Dermis microvascular lymphatic vessel endothelial cell (primary cell): ENCODE data around the gene PSAPL1. TPM values are rescaled to one million over a fixed set of nuclear protein-coding genes. Genes with fewer than 3 reads are reported as not detected.

Experiments
- DNase-seq, 2 donors: peaks; one replicate each; pipeline versions ENCODE4 v3.0.0 to v3.0.0-alpha.2; 2010; ENCODE audit warnings: low read depth in 2 of 2
- total RNA-seq: library from RNA; depleted of rRNA; stranded (reverse); fragments of >200 nt; gene quantifications from 2 replicates; pipeline ENCODE4 v1.2.1, GENCODE V29; 2014

The PSAPL1 gene
- total RNA-seq, 1 donor from 2014 or later, result not detected

DNA sequence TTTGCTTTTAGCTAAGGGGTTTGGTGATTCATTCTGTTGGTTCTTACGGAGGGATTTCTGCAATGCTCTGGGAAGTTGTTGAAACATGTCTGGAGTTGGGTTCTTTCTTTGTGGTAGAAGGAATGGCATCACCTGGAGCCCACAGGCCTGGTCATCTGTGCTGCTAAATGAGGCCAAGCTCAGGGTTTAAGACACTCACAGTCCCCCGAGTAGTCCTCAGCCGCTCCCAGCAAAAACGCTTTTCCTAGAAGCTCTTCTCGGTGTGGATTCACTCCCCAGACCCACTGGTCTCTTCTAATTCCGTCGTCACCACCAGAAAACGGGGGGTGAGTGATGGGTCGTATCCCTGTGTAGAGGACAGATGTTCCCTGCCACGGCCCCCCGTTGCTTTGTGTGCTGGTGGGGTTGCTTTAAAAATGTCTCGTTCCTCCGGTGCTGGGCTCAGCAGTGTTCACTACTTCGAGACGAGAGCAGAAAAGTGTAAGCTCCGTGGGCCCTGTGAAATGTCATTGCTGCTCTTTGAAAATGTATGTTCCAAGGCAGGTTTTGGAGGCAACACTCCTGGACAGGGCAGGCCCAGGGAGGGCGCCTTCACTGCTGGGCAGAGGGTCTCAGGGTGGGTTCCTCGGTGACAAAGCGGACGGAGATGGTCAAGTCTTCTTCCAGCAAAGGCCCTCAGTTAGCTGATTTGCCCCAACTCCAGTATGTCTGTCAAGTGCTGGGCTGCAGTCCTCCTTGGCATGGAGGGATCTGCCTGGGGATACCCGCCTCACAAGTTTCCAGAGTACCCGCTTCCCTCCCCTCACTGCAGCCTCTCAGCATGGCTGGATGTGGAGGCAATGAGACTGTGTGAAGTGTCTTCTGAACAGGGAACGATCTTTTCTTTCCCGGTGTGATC, 37.3 kb downstream of the PSAPL1 start:
- no peak for DNase-seq

GRCh38 chr4:7396186-7396910, 38.4 kb downstream of the PSAPL1 start:
- DNase-seq, result no peak

DNA sequence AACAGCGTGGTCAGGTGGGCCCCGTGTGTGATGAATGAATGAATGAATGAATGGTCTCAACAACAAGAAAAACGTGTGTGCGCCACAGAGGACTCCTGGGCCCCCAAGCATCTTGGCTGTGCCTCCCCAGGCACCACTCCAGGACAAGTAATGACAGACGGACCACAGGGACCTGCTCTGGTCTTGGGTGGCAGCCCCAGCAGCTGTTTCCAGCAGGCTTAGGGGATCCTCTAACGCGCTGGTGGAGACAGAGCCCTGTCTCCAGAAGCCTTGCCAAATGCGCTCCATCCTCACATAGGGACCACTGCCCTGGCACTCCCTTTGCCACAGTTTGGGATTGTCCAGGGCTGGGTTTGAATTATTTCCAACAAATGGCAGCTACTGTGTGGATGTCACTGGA, 39.1 kb downstream of the PSAPL1 start:
- no peak for DNase-seq

GRCh38 chr4:7394681-7395451, 39.9 kb downstream of the PSAPL1 start:
- no peak for DNase-seq

DNA sequence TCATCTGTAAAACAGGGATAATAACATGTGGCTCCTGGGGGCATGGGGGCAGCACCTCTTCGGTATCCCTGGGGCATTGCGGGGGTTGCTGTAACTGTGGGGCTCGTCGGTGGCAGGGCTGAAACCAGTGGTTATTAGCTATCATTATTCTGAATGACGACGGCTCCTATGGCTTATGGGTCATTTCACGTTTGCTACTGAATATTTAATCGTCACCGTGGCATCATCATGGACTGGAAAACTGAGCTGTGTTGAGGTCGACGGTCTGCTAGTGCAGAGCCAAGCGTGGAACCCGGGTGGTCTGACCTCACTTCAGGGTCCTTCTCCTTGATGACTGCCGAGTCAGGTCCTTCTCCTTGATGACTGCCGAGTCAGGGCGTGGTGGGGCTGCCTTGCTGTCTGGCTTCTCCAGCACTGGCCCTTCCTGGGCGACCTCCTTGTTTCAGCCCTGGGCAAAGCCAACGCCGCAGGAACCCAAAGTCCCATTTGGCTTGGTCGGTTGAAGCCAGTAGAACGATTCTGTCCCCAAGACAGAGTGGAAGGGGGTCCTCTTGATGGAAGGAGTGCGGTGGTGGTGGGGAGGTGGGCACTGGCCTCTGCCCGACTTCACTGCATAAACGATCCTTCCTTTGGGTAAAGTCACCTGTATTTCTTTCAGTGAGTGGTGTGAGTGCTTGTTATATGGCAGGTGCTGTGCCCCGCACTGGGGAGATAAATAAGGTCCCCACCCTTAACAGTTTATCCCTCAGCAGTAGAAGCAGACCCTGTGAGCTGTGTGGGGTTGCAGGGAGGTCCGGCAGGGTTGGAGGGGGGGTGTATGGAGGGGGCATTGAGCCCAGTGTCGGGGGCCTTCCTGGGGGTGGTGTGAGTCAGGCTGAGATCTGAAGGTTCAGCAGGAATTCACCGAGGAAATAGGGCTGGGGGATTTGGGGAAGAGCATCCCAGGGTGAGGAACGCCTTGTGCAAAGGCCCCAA, 40.8 kb downstream of the PSAPL1 start:
- no peak for DNase-seq

DNA sequence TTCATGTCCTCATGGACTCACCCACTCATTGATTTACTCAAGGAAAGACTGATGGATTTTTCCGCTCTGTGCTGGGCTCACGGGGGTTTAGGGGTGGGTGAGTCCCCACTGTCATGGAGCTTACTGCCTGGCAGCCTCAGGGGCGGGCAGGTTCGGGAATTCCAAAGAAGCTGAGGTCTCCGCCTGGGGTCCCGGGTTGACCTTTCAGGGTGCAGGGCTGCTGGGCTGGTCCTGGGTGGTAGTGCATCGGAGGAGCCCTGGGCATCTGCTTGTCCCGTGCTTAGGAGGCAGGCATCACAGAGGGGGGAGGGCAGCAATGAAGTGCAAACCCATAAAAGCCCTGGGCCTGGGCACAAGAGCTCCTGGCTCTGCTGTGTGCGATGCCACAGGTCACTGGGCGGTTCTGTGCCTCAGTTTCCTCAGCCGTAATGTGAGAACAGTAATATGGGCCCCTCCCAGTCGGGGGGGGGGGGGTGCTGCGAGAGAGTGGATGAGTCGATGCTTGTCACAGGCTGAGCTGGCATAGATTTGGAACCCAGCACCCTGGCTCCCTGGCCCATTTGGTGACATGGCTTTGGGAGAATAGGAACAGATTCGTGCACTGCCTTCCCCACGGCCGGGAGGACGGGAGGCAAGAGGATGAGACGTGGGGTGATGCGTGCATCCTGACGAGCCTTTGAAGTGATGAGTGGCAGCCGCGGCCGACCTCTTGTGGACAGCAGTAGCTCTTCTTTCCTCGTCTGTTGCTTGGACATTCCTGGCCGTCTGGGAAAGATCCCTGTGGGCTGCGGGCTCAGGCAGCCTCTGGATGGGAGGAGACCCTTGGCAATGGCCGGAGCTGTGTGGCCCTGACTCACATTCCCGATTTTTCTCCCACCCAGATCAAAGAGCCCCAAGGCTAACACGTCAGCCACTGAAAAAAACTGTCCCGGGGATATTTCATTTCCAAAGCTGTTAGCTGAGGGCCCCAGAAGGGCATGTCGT, 42.0 kb downstream of the PSAPL1 start:
- no peak for DNase-seq

DNA sequence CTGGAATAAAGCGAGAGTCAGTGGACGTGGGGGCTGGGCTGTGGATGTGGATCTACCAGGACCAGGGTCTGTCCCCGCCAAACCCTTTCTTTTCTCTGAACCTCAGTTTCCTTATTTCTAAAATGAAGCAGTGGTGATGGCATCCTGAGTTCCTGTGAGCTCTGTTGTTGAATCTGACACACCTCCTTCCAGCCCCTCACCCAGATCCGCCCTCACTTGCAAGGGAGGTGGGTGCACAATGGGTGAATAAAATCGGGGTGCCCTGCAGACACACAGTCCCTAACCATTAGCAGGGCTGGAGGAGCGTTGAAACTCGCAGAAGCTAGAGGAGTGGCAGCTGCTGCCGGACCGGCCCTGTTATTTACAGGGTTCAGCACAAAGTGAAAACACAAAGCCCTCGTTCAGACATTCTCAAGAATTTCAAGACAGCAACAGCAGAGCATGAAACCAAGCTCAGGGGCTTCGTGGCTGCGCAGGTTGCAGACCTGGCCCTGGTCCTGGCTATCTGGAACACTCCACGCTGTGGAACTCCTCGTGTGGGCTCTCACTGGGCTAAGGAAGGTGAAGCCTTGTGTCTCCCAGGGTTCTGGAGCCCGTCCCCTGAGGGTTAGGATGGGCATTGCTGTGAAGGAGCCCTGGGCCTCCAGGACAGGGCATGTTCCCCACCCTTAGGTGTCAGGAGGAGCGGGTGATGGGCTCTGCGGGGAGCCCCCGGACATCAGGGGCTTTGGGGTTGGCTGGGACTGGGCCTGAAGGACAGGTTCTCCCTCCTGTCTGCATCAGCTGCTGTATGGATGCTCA, 42.9 kb downstream of the PSAPL1 start:
- DNase-seq, result no peak

GRCh38 chr4:7390906-7391636, 43.7 kb downstream of the PSAPL1 start:
- no peak for DNase-seq

DNA sequence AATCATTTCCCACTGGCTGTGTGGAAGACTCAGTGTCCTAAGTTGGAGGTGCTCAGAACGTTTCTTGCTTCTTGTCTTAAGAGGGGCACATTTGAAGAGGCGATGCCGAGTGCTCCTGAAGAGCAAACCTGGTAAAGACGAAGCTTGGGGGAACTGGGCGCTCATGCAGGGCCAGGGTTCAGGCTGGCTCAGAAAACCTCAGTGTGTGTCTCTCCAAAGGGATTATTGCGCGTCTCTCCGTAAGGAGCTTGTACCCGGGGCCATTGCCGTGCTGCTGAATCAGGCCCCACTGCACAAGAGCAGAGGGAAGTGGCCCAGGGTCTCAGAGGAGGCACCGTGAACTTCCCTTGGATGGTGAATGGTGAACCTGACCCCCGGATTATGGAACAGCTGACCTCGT, 44.4 kb downstream of the PSAPL1 start:
- DNase-seq, result no peak

- no peak for DNase-seq
Measured at GRCh38 chr4:7389719-7390118, 45.0 kb downstream of the PSAPL1 start.

GRCh38 chr4:7389101-7389701, 45.5 kb downstream of the PSAPL1 start:
- DNase-seq, result no peak

- DNase-seq, result no peak
Measured at GRCh38 chr4:7388627-7389026, 46.1 kb downstream of the PSAPL1 start.

DNA sequence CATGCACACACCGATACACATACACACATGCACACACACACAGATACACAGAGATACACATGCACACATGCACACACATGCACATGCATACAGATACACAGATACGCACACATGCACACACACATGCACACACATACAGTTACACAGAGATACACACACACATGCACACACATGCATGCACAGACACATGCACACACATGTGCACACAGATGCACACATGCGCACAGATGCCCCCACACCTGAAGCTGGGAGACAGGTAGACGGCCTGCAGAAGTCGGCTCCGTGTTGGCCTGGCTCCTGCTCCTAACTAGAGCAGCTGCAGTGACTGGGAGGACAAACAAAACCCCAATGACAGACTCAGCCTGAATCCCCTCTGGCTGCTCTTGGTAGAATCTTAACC, 46.8 kb downstream of the PSAPL1 start:
- no peak for DNase-seq

DNA sequence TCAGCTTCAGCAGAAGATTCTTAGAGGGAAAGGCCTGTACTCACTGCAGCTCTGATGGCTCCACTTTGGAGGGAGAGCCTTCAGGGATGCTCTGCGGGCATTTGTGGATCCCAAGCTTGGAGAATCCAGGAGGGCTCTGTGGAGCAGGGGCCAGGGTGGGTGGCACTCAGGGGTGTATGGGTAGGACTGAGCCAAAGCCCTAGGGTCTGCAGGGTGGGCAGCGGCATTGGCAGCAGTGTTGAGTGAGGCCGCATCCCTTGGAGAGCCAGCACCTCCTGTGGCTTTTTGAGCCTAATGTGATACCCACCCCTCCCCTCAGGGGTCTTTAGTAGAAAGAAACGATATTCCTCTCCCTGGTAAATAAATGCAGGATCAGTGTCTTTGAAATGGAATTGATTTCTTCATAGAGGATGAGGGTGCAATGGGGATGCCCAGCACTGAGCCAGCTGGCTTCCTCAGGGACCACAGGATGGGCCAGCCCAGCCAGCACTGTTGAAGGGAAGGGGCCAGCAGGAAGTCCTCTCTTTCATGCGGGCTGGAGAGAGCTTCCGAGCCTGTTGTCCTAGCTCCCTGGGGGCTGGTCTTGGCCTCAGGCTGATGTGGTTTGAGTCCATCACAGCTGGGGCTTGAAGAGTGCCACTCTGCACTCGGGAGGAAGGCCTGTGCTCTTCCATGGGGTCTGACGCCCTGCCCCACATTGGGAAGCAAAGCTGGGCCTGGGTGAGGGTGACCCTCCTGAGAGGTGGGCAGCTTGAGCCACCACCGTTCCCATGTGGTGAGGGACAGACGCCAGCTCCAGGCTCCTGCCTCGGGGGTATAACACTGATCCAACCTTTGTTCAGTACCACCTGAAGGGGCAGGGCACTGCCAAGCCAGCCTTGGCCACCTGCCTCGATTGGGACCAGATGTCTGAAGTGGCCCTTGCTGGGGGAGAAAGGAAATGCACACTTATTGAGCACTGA, 49.5 kb downstream of the PSAPL1 start:
- DNase-seq, result no peak

GRCh38 chr4:7384003-7384928, 50.5 kb downstream of the PSAPL1 start:
- no peak for DNase-seq
